Measurements from ENCODE around the gene ATP11A. TPM values are rescaled to one million over a fixed set of nuclear protein-coding genes. Genes with fewer than 3 reads are reported as not detected.
"Not testable (repeated sequence)": the region's sequence is repeated elsewhere in the genome, so short reads cannot be mapped to it uniquely, and the experiment has no call there.

The ATP11A gene
- polyA plus RNA-seq, 4 donors, result 3.2 to 79.6 (median 9.5) TPM

DNA sequence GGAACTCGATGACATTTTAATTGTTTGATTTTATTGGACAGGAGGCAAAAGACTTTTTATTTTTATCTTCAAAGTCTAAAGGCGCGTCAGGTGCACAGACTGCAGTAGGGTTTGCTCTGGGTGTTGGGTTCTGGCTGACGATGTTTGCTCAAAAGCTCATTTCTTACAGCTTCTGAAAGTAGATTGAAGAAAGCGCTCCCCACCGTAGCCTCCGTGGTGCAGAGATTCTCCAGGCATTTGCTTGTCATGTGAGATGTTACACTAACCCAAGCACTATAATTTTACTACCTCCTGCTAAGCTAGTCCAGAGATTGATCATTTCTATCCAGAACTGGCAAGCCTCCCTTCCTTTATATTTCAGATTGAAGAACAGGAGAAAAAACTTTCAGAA is 14.5 kb upstream of the ATP11A start:
- no peaks in the 10 kb centered on the region for H3K27me3 ChIP-seq (ENCODE audit: control insufficient read depth in 3 of 3, insufficient read depth in 3 of 3, low read length in 3 of 3)
- peak in 1 of 2 donors; percentile 48 for DNase-seq
- 54 to 71% (median 68%) methylated on average over 7 of the region's 7 CpGs for WGBS, 3 donors
- no peak overlapping the region for H3K4me3 ChIP-seq (ENCODE audit: low read depth in 1 of 3, low read length in 3 of 3)
- peaks cover 0 to 4% of the 10 kb centered on the region in 2 donors for H3K9me3 ChIP-seq (ENCODE audit: control insufficient read depth in 2 of 2, insufficient read depth in 1 of 2, low read depth in 1 of 2, low read length in 1 of 2)
- peaks cover 0 to 27% (median 0%) of the 10 kb centered on the region in 3 donors for H3K4me1 ChIP-seq (ENCODE audit: control insufficient read depth in 3 of 3, insufficient read depth in 2 of 3, low read depth in 1 of 3, low read length in 2 of 3)
- no peaks in the 10 kb centered on the region for H3K36me3 ChIP-seq (ENCODE audit: control insufficient read depth in 3 of 3, insufficient read depth in 2 of 3, low read depth in 1 of 3, low read length in 3 of 3)
- H3K27ac ChIP-seq (ENCODE audit: low read depth in 1 of 3, low read length in 2 of 3), result peak overlapping the region in 1 of 3 donors; percentile 14
- no peak for FAIRE-seq

DNA sequence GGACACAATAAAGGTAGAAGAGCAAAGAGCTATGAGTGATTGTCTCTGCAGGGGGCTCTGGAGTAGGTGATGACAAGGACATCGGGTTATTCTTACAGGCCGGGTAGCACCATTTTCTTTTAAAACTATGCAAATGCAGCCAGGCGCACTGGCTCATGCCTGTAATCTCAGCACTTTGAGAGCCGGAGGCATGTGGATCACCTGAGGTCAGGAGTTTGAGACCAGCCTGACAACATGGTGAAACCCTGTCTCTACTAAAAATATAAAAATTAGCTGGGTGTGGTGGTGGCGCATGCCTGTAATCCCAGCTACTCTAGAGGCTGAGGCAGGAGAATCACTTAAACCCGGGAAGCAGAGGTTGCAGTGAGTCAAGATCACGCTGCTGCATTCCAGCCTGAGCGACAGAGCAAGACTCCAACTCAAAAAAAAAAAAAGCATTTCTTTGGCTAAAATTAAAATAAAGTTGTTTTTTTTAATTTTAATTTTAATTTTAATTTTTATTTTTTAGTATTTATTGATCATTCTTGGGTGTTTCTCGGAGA is 12.3 kb upstream of the ATP11A start:
- FAIRE-seq; H3K27ac ChIP-seq (ENCODE audit: low read depth in 1 of 3, low read length in 2 of 3); H3K36me3 ChIP-seq (ENCODE audit: control insufficient read depth in 3 of 3, insufficient read depth in 2 of 3, low read depth in 1 of 3, low read length in 3 of 3); DNase-seq; H3K27me3 ChIP-seq (ENCODE audit: control insufficient read depth in 3 of 3, insufficient read depth in 3 of 3, low read length in 3 of 3); H3K9me3 ChIP-seq (ENCODE audit: control insufficient read depth in 2 of 2, insufficient read depth in 1 of 2, low read depth in 1 of 2, low read length in 1 of 2); H3K4me3 ChIP-seq (ENCODE audit: low read depth in 1 of 3, low read length in 3 of 3): not testable (repeated sequence)
- H3K4me1 ChIP-seq (ENCODE audit: control insufficient read depth in 3 of 3, insufficient read depth in 2 of 3, low read depth in 1 of 3, low read length in 2 of 3), result peaks cover 0 to 24% (median 0%) of the 10 kb centered on the region in 3 donors
- WGBS, 3 donors, result 89 to 92% (median 91%) methylated on average over 9 of the region's 9 CpGs

DNA sequence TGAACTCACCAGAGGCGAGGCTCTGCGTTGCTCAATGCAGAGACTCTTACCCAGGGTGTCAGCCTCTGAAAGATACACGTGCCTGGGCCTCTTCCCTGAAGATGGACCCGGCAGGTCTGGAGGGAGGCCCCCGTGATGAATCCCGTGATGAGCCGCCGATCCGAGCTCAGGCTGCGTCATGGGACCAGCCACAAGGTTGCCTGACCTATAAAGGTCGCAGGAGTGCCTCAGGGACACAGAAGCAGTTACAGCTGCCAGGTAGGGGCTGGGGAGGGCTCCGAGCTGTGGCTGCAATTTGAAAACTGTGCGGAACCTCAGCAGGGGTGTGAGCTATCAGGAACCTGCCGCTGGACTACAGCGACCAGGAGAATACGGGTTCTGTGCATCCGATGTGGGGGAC is 10.5 kb upstream of the ATP11A start:
- WGBS, 3 donors, result 90 to 98% (median 94%) methylated on average over 17 of the region's 17 CpGs

GRCh38 chr13:112679932-112680677 is 9.7 kb upstream of the ATP11A start:
- no peaks in the 10 kb centered on the region for H3K27me3 ChIP-seq (ENCODE audit: control insufficient read depth in 3 of 3, insufficient read depth in 3 of 3, low read length in 3 of 3)
- peaks cover 0 to 18% (median 0%) of the 10 kb centered on the region in 3 donors for H3K4me1 ChIP-seq (ENCODE audit: control insufficient read depth in 3 of 3, insufficient read depth in 2 of 3, low read depth in 1 of 3, low read length in 2 of 3)
- no peaks in the 10 kb centered on the region for H3K36me3 ChIP-seq (ENCODE audit: control insufficient read depth in 3 of 3, insufficient read depth in 2 of 3, low read depth in 1 of 3, low read length in 3 of 3)
- H3K9me3 ChIP-seq (ENCODE audit: control insufficient read depth in 2 of 2, insufficient read depth in 1 of 2, low read depth in 1 of 2, low read length in 1 of 2), result peaks cover 0 to 13% of the 10 kb centered on the region in 2 donors
- FAIRE-seq (no peak), DNase-seq (no peak)
- WGBS, 3 donors, result 84 to 91% (median 88%) methylated on average over 19 to 20 of the region's 20 CpGs
- H3K4me3 ChIP-seq (ENCODE audit: low read depth in 1 of 3, low read length in 3 of 3), result no peak overlapping the region
- H3K27ac ChIP-seq (ENCODE audit: low read depth in 1 of 3, low read length in 2 of 3), result no peak overlapping the region

More for the DNA sequence above, 10.5 kb upstream of the ATP11A start:
- H3K4me1 ChIP-seq (ENCODE audit: control insufficient read depth in 3 of 3, insufficient read depth in 2 of 3, low read depth in 1 of 3, low read length in 2 of 3), result peaks cover 0 to 15% (median 0%) of the 10 kb centered on the region in 3 donors
- H3K4me3 ChIP-seq (ENCODE audit: low read depth in 1 of 3, low read length in 3 of 3), result no peak overlapping the region
- peaks cover 0 to 7% of the 10 kb centered on the region in 2 donors for H3K9me3 ChIP-seq (ENCODE audit: control insufficient read depth in 2 of 2, insufficient read depth in 1 of 2, low read depth in 1 of 2, low read length in 1 of 2)
- no peak for FAIRE-seq
- no peak overlapping the region for H3K27ac ChIP-seq (ENCODE audit: low read depth in 1 of 3, low read length in 2 of 3)
- H3K36me3 ChIP-seq (ENCODE audit: control insufficient read depth in 3 of 3, insufficient read depth in 2 of 3, low read depth in 1 of 3, low read length in 3 of 3), result no peaks in the 10 kb centered on the region
- no peak for DNase-seq
- no peaks in the 10 kb centered on the region for H3K27me3 ChIP-seq (ENCODE audit: control insufficient read depth in 3 of 3, insufficient read depth in 3 of 3, low read length in 3 of 3)

- 87 to 92% (median 90%) methylated on average over 17 of the region's 17 CpGs for WGBS, 3 donors
- no peak for FAIRE-seq
Observed at GRCh38 chr13:112680741-112681360, 9.0 kb upstream of the ATP11A start.

GRCh38 chr13:112683581-112683980 is 6.3 kb upstream of the ATP11A start:
- H3K27ac ChIP-seq (ENCODE audit: low read depth in 1 of 3, low read length in 2 of 3), result no peak overlapping the region
- no peaks in the 10 kb centered on the region for H3K36me3 ChIP-seq (ENCODE audit: control insufficient read depth in 3 of 3, insufficient read depth in 2 of 3, low read depth in 1 of 3, low read length in 3 of 3)
- 93 to 97% (median 94%) methylated on average over 10 of the region's 10 CpGs for WGBS, 3 donors
- H3K4me1 ChIP-seq (ENCODE audit: control insufficient read depth in 3 of 3, insufficient read depth in 2 of 3, low read depth in 1 of 3, low read length in 2 of 3), result peaks cover 0 to 41% (median 2%) of the 10 kb centered on the region in 3 donors
- no peaks in the 10 kb centered on the region for H3K27me3 ChIP-seq (ENCODE audit: control insufficient read depth in 3 of 3, insufficient read depth in 3 of 3, low read length in 3 of 3)
- H3K9me3 ChIP-seq (ENCODE audit: control insufficient read depth in 2 of 2, insufficient read depth in 1 of 2, low read depth in 1 of 2, low read length in 1 of 2), result peaks cover 0 to 13% of the 10 kb centered on the region in 2 donors
- no peak overlapping the region for H3K4me3 ChIP-seq (ENCODE audit: low read depth in 1 of 3, low read length in 3 of 3)
- no peak for DNase-seq
- FAIRE-seq, result no peak

More at GRCh38 chr13:112680741-112681360, 9.0 kb upstream of the ATP11A start:
- Histone ChIP-seq H3K27me3 (ENCODE audit: control insufficient read depth in 3 of 3, insufficient read depth in 3 of 3, low read length in 3 of 3) (no peaks in the 10 kb centered on the region), H3K9me3 (ENCODE audit: control insufficient read depth in 2 of 2, insufficient read depth in 1 of 2, low read depth in 1 of 2, low read length in 1 of 2) (peaks cover 0 to 13% of the 10 kb centered on the region in 2 donors), H3K27ac (ENCODE audit: low read depth in 1 of 3, low read length in 2 of 3) (no peak overlapping the region), H3K4me3 (ENCODE audit: low read depth in 1 of 3, low read length in 3 of 3) (no peak overlapping the region), H3K4me1 (ENCODE audit: control insufficient read depth in 3 of 3, insufficient read depth in 2 of 3, low read depth in 1 of 3, low read length in 2 of 3) (peaks cover 0 to 17% (median 0%) of the 10 kb centered on the region in 3 donors), H3K36me3 (ENCODE audit: control insufficient read depth in 3 of 3, insufficient read depth in 2 of 3, low read depth in 1 of 3, low read length in 3 of 3) (no peaks in the 10 kb centered on the region)
- no peak for DNase-seq

- Histone ChIP-seq H3K27me3 (ENCODE audit: control insufficient read depth in 3 of 3, insufficient read depth in 3 of 3, low read length in 3 of 3) (no peaks in the 10 kb centered on the region), H3K9me3 (ENCODE audit: control insufficient read depth in 2 of 2, insufficient read depth in 1 of 2, low read depth in 1 of 2, low read length in 1 of 2) (peaks cover 0 to 11% of the 10 kb centered on the region in 2 donors), H3K4me3 (ENCODE audit: low read depth in 1 of 3, low read length in 3 of 3) (no peak overlapping the region), H3K36me3 (ENCODE audit: control insufficient read depth in 3 of 3, insufficient read depth in 2 of 3, low read depth in 1 of 3, low read length in 3 of 3) (no peaks in the 10 kb centered on the region), H3K4me1 (ENCODE audit: control insufficient read depth in 3 of 3, insufficient read depth in 2 of 3, low read depth in 1 of 3, low read length in 2 of 3) (peaks cover 0 to 47% (median 2%) of the 10 kb centered on the region in 3 donors), H3K27ac (ENCODE audit: low read depth in 1 of 3, low read length in 2 of 3) (peak overlapping the region in 1 of 3 donors; percentile 93)
- FAIRE-seq (no peak), DNase-seq (no peak)
- WGBS, 3 donors, result 94 to 96% (median 94%) methylated on average over 18 of the region's 18 CpGs
Observed at GRCh38 chr13:112684071-112684845, 5.6 kb upstream of the ATP11A start.

All from small intestine (tissue), 7 donors.